Heart left ventricle (tissue), 13 donors: Measurements from ENCODE around the gene PDZD8.

ENCODE experiments used
- CTCF ChIP-seq, 12 donors: fragments of 200-600 bp; sonication (generic) in 4 of 12; IDR thresholded peaks; one replicate each; pipeline versions ENCODE4 v1.5.0 to v1.8.0; 2018 to 2022; ENCODE audit warnings: antibody characterized with exemption in 12 of 12, mild to moderate bottlenecking in 5 of 12
- POLR2A ChIP-seq, 2 donors: fragments of 450-650 bp; IDR thresholded peaks; one replicate each; pipeline ENCODE4 v1.6.1; 2017; ENCODE audit warnings: antibody characterized with exemption in 2 of 2, mild to moderate bottlenecking in 2 of 2, moderate library complexity in 2 of 2
- donor health status: ischemic (EF 13 %, LVEDD 7.1; RV severe dilation, severe dysfunction).
- donor health status: DM: no; HTN: yes; CAD: no.
- donor health status: DM: no; HTN: no; CAD: no.
- donor health status: ischemic (EF 25% LVEDD 6.9; RV normal size, moderate dysfunction).
- donor health status: ischemic (EF 25% LVEDD 5.7; RV mildly dilated, moderate dysfunction).
- donor health status: ischemic (EF 35%, LVEDD 5.7; RV mildly dilated, moderate dysfunction).
- donor health status: nonischemic (EF 11% LVEDD 7.7; RV severe dilation, severe dysfunction).
- donor health status: DM: yes; HTN: yes; CAD: no.
- donor health status: PGD.
- donor health status: ischemic (EF 29% LVEDD 5.4; RV normal size, mild dysfunction).
- donor health status: nonischemic (EF 23%, LVEDD 6.1; RV moderate dilation, normal function).

- TF ChIP-seq CTCF (IDR thresholded peaks at IDR 0.05) = no peak
- TF ChIP-seq POLR2A (IDR thresholded peaks at IDR 0.05) = no peak
Observed at GRCh38 chr10:117420768-117421167, 45.5 kb upstream of the PDZD8 start.
